Central memory CD4-positive, alpha-beta T cell (primary cell): ENCODE data around the gene TREH.
"Not testable (repeated sequence)": the region's sequence is repeated elsewhere in the genome, so short reads cannot be mapped to it uniquely, and the experiment has no call there.

Experiments
- DNase-seq: peaks from one replicate; pipeline ENCODE4 v3.0.0; 2022

TREH gene

DNA sequence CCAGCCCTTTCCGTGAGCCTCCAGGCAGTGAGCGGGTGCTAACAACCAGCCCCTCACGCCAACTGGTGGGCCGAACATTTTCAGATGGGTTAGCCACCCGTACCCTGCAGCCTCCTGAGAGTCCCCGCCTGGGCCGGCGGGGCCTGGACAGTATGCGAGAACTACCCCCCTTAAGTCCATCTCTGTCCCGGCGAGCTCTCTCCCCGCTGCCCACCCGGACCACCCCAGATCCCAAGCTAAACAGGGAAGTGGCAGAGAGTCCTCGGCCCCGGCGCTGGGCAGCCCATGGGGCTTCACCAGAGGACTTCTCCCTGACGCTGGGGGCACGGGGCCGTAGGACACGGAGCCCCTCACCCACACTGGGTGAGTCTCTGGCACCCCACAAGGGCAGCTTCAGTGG lies 51.4 kb downstream of the TREH start:
- no peak for DNase-seq

DNA sequence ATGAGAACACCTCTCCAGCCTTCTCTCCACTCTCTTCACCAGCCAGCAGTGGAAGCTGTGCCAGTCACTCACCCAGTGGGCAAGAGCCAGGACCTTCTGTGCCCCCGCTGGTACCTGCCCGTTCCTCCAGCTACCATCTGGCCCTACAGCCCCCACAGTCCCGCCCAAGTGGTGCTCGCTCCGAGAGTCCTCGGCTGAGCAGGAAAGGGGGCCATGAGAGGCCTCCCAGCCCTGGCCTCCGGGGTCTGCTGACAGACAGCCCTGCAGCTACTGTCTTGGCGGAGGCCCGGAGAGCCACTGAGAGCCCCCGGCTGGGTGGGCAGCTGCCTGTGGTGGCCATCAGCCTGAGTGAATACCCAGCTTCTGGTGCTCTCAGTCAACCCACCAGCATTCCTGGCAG lies 51.9 kb downstream of the TREH start:
- no peak for DNase-seq

DNA sequence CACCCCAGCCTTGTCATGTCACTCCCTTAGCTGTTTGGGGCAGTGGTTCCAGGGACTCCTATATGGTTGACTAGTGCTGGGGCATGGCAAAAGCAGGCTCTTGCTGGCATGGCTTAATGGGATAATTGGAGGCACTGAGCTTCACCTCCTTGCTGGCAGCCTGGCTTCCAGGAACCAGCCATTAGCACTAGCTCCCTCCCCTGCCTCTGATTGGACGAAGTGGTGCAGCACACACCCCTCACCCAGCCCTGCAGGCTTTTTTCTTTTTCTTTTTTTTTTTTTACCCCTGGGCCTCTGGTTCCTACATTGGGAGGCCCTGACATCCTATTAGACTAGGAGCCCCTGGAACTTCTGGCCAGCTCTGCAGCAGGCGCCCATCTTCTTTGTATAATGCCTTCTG lies 53.5 kb downstream of the TREH start:
- DNase-seq, result no peak

DNA sequence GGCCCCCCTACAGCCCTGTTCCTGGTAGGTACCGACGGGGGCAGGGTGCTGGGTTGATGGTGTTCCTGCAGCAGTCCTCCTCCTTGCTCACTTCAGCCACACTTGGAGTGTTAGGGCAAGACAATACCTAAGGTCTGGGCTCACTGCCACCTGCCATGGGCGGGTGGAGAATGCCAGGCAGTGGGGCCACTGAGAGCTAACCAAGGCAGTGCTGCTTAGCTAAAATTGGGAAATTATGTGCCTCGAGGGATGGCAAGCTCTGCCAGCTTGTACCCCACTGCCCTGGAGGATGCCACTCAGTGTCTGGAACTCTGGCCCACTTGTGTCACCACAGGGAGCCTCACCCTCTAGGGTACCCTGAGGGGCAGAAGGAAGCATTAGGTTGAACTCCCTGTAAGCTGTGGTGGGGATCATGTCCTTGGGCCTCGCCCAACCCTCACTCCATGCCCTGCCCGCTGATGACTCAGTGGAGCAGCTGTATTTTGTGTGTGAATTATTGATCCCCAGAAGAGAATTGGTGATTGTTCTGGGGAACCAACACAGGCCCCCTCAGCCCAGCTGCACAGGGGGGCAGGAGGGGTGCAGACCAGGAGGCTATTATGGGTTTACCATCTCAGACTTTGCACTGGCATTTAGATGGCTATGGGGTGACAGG lies 54.3 kb downstream of the TREH start:
- no peak for DNase-seq

DNA sequence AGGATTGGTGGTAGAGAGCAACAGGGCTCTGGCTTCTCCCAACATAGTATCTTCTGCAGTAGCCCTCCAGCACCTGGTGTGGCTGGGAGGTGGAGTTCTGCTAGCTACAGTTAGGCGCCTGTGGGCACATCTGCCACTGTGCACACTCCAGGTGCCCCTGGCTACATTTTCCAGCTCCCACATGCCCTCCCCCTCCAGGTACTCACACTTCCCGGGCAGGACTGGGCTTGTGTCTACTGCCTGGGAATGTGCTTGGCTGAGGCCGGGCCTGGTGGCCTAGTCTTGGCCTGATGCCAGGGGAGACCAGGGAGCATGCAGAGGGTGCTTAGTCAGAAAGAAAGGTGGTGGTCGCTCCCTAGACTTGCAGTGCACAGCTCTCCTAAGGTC lies 56.2 kb downstream of the TREH start:
- no peak for DNase-seq

DNA sequence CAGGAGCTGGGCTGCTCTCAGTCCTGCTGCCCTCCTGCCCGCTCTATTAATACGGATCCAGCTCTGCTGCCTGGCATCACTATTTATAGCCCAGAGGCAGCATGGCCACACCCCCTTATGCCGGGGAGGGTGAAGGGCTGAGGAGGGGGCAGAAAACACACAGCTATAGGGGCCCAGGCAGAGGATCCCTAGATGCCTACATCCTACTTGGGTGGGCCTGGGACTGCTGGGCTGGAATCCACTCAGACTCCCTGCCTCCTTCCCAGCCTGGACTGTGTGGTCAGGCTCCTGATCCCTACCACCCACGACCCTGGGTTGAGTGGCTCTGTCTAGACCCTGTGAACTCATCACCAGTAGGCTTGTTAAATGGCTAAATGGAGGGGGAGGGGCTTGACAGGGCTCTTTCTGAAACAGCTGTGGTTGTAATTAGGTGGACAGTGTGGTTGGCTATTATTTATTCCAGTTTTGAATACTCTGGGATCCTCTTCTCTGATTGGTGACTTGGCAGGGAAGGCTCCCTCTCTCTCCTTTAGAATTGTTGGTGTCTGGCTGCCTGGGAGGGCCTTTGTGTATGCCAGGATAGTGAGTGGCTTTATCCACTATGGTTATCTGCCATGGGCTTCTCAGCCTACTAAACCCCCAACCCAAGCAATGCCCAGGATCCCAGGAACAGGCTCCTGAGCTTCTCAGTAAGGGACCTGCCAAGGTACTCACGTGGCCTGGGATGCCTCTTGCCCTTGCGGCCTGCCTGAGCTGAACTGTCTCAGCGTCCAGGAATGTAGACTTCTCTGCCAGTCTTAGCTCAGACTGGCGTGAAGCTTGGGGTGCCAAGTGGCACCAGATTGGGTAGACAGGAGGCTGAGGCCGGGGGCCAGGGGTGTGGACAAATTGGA lies 56.8 kb downstream of the TREH start:
- DNase-seq, result no peak

DNA sequence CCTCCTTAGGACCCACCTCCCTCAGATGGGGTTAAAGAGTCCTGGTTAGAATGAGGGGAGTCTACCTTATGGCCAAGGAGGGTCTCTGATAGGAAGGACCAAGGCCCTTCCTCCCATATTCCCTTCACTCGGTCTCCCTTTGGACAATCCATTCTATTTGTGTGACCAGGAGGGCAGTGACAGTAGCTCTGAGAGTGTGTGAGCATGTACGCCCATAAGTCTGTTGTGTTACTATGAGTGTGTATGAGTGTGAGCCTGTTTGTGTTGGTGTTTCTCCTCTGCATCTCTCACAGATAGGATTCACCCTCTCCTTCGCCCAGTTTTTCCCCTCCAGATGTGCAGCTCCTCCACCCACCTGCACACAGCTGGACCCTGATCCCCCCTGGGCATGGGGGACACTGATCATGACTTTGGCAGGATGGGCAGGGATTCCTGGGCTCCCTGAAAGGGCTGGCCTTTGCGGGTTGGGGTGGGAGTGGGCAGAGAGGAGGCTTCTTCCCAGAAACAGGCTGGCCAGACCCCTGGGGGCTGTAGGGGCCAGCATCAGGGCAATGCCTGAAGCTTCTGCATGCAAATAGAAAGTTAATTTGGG lies 57.6 kb downstream of the TREH start:
- DNase-seq, result no peak

DNA sequence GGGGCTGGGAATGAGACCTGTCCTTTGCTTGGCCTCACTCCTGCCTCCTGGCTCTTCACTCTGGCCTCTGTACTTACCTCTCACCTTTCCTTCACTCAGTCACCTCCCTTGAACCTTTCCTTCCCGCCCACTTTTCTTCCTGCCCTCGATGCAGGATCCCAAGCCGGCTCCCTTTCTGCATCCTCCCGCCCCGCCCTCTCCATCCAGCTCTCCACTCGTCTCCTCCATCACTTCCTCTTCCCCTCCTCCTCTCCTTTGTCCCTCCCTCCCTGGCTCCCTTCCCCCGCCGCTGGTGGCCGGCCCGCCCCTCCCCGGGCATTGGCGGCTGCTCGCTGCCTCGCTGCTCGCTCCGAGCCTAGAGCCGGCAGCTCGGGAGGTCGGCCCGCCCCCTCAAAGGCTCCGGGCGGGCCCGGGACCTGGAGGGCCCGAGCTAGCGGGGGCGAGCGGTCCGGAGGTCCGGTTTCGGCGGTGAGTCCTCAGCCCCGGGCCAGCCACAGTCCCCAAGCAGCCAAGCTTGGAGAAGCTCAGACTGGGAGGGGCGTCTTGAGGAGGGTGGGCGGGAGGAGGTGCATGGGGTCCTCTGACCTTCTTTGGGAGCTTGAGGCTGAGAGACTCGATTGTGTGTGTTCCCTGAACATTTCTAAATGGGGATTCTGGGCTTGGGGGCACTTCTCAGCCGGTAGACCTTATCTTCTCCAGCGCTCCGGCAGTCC lies 58.2 kb downstream of the TREH start:
- DNase-seq, result no peak

DNA sequence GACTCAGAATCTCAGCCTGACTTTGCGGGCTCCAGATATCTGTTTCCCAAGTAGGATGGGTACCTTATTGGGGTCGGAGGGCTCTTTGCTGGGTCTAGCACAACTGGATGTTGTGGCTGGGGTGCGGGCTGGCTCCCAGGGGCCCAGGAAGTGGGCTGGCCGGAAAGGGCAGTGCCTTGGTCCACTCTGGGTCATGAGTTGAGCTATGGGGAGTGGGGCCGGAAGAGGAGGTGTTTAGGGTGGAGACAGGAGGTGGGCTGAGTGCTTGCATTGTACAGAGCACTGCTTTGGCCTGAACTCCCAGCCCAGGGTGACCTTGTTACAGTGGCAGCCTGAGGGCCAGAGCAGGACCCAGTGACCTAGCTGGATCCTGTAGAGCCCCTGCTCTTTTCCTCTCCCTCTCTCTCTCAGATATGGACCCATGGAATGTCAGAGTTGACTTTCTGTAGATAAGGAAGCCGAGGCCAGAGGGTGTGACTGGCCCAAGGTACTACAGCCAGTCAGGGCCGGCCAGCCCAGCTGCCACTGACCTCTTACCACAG lies 58.9 kb downstream of the TREH start:
- no peak for DNase-seq

DNA sequence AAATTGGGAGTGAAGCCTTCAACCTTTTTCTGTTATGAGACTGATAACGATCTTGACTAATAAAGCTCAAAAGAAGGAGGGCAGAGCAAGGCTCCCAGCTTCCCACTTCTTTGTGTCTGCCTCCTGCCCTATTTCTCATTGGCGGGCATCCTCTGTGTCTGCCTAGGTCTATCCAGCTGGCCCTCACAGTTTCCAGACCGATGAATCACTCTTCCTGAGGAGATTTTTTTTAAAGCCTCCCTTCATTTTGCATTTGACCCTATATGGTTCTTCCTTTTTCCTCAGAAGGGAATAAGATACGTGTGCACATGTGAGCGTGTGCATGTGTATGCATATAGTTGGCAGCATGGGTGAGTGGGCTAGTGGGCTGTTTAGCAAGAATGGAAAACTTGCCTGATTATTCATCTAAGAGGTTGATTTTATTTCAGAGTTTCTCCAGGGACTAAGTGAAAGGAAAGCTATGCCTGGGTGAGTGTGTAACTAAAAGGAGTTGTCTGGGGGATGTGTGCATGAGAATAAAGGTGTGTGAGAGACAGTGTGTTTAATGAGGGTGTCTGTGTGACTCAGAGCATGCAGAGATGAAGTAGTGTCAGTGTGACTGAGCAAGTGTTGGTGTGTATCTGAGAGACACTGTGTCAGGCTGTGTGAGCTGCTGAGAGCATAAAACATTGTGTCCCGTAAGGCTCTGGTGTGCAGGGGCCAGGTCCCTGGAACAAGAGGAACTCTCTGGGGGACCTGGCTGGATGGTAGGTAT lies 59.8 kb downstream of the TREH start:
- no peak for DNase-seq

DNA sequence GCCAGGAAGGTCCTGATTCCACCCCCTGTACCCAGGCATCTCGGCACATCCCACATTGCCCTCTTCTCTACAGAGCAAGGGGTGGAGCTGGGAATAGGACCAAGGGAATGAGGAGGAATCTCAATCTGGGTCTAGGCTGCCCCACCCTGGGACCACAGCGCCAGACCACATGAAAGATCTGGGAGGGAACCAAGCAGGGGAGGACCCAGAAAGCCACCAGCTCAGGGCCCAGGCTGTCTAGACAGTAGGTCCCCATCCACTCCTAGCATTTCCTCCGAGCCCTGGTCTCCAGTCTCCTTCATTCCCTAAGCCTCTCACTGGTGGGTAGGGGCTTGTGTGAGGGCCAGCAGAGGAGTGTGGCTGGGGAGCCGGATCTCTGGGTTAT lies 60.5 kb downstream of the TREH start:
- no peak for DNase-seq

DNA sequence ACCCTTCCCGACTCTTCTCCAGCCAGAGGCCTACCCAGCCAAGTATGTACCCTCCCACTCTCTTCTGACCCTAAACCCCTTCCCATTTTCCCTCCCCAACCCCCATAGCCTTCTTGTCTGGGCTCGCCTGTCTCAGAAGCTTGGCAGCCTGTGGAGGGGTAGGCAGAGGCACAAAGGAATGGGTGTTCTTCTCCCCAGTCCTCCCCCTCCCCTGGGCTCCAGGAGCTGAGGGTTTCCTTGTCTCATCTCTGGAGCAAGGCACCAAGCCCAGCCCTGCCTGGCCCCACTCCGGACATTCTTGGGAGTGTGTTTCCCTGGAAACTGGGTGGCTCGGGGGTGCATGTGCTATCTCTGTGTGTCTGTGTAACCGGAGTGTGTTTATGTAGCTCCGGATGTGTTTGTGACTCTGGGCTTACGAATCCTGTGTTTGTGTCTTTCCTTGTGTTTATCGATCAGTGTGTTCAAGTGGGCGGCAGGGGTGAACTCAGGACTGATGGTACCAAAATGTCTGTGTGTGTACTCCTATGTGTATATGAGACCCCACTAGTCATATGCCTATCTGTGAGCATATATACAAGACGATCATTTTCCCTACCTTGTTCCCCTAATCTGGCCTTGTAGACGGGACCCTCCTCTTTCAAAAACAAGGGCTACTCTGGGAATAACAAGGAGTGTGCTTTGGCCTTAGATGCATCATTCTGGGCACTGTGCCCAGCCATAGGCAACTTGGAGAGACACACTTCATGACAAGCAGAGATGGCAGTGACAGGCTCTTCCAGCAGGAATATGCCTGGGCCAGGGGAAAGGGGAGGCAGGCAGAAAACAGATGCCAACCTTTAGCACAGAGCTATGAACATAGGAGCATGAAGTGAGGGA lies 61.1 kb downstream of the TREH start:
- DNase-seq, result no peak

DNA sequence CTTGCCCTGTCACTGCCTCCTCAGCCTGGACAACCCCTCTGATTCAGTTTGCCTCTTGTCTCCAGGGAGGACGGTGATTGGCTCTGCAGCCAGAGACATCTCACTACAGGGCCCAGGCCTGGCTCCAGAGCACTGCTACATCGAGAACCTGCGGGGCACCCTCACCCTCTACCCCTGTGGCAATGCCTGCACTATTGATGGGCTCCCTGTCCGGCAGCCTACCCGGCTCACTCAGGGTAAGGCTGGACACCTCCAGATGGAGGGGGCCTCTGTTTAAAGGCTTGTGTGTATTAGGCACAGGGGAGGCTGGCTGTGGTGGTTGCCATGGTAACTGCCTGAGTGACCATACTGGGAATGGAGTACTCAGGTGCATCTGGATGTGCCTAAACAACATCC lies 63.5 kb downstream of the TREH start:
- no peak for DNase-seq

DNA sequence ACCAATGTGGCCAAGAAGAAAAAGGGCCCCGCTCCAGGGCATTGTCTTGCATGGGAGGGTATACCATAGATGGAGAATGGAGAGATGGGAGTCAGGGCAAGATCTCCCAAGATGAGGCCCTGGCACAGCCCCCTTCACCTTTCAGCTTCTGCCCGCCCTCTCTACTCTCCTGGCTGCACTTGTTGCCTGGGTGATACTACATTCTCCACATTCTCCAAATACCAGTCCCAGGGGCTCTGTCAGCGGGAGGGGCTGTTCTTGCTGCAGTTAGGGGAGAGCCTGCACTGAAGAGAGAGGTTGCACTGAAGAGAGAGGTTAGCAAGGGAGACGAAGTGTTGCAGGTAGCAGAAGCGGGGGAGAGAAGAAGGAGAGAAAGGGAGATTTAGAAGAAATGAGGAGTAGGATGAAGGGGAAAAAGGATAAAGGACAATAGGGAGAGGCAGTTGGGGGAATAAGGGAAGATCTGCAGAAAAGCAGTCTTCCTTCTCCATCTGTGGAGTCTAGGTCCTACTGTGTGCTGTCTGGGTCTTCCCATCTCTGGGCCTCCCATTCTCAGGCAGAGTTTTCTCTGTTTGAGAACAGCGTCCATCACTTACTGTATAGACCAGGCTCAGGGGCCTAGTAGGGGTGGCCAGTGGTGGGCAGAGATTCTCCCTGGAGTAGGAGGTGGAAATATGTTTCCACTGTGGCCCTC lies 64.0 kb downstream of the TREH start:
- DNase-seq, result no peak

DNA sequence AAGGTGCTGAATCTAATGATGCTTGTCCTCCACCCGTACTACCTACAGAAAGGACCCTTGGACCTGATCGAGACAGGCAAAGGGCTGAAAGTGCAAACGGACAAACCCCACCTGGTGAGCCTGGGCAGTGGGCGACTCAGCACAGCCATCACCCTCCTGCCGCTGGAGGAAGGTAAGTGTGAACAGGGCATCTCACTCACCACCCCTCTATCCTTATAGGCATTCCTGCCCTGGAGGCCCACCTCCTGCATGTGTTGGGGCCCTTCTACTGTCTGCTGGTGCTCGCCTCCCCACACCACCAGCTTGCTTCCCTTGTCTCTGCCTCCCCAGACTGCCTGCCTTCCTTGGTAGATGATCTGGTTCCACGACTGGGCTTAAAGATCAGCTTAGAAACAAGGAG lies 64.9 kb downstream of the TREH start:
- no peak for DNase-seq

DNA sequence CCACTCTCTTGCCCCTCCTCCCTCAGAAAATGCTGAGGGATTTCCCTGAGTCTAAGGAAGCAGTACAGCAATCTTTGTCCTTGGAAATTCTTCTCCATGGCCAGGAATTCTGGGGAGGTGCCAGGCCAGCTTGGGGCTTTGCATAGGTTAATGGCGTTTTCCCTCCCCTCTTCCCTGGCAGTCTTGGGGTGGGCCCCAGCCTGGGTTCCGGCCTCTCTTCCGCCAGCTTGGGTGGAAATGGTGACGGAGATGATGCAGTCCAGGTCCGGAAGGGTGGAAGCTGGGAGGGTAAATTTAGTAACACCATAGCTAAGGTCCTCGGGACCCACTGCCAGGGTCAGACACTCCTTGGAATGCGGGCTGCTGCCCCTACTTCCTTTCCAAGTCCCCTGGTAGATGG lies 67.1 kb downstream of the TREH start:
- DNase-seq, result no peak

DNA sequence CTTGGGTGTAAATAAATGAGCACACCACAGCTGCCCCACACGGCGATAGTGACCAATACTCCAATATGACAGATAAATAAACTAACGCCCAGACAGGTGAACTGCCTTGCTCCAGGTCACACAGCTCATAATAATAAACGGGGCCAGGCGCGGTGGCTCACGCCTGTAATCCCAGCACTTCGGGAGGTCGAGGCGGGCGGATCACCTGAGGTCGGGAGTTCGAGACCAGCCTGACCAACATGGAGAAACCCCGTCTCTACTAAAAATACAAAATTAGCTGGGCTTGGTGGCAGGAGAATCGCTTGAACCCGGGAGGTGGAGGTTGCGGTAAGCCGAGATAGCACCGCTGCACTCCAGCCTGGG lies 68.0 kb downstream of the TREH start:
- not testable (repeated sequence) for DNase-seq

DNA sequence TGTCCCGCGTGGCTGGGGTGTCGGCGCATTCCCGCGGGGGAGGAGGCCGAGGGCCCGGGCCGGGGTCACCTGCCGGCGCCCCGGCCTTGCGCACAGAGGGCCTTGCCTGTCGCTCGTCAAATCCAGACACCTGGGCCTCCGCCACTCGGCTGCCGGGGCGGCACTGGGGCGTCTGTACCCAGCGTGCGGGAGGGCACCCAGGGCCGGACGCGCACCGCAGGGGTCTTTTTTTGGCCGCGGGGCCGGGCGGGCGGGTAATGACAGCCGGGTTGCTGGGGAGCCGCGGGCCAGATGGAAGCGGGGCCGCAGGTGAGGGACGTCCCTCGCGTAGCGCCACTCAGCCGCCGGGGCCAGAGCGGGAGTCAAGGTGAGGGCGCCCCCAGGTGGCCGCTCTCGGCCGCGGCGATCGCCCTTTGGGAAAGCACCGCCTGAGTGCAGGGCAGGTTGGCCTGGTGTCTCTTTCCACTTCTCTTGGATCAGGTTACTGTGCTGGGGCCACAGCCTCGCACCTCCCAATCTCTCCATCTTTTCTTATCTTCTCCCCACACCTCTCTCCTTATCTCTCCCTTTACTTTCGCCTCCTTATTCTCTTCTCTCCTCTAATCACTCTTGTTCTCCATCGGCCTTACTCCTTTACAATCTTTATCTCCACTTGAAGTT lies 68.5 kb downstream of the TREH start:
- peak; percentile 79 for DNase-seq

DNA sequence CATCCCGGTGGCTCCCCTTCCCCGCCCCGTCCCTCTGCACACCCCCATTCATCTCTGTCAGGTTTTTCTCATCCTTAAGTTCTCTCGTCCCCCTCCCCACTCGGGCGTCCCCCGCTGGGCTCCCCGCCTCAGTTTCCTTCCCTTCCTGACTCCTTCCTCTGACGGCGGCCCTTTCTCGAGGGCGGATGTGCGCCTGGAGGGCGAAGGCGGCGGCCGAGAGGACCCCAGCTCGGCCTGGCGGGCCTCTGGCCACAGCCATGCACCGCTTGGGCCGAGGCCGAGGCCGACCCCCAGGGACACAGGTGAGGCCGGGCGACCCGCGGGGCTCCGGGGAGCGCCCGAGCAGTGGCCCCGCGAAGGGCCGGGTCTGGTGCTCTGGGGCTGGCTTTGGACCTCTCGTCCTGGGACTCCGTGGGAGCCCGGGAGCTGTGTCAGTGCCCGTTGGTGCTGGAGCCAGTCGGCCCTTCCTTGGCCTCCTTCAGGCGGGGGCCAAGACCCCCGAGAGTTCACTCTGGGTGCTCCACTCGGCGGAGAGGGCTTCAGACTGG lies 69.2 kb downstream of the TREH start:
- peak; percentile 11 for DNase-seq
